CD4-positive, alpha-beta T cell treated with Interleukin-10 for 1 hour (primary cell): ENCODE results near the gene TGFBR3L.
"Not testable (repeated sequence)": the region's sequence is repeated elsewhere in the genome, so short reads cannot be mapped to it uniquely, and the experiment has no call there.

Experiments
- DNase-seq: peaks from one replicate; pipeline ENCODE4 v3.0.0-alpha.2; 2020

The TGFBR3L gene

GRCh38 chr19:7905268-7905667 lies 9.4 kb upstream of the TGFBR3L start:
- no peak for DNase-seq

GRCh38 chr19:7905859-7906258 lies 8.8 kb upstream of the TGFBR3L start:
- no peak for DNase-seq

GRCh38 chr19:7907122-7907521 lies 7.5 kb upstream of the TGFBR3L start:
- no peak for DNase-seq

GRCh38 chr19:7907544-7907943 lies 7.1 kb upstream of the TGFBR3L start:
- no peak for DNase-seq

- DNase-seq = no peak
Observed at GRCh38 chr19:7908078-7908699, 6.4 kb upstream of the TGFBR3L start.

- DNase-seq = no peak
Observed at GRCh38 chr19:7908742-7909461, 5.7 kb upstream of the TGFBR3L start.

- DNase-seq = no peak
Observed at GRCh38 chr19:7909471-7910067, 5.1 kb upstream of the TGFBR3L start.

- no peak for DNase-seq
Observed at GRCh38 chr19:7910321-7911161, 4.1 kb upstream of the TGFBR3L start.

GRCh38 chr19:7911508-7912143 lies 3.0 kb upstream of the TGFBR3L start:
- no peak for DNase-seq

- DNase-seq = no peak
Observed at GRCh38 chr19:7912144-7912696, 2.4 kb upstream of the TGFBR3L start.

- no peak for DNase-seq
Observed at GRCh38 chr19:7912697-7913564, 1.7 kb upstream of the TGFBR3L start.

GRCh38 chr19:7913652-7914051 lies 978 bp upstream of the TGFBR3L start:
- DNase-seq = no peak

- DNase-seq = no peak
Observed at GRCh38 chr19:7914099-7914498, 531 bp upstream of the TGFBR3L start.

GRCh38 chr19:7915250-7916102 lies 846 bp downstream of the TGFBR3L start:
- no peak for DNase-seq

- DNase-seq = peak; percentile 71
Observed at GRCh38 chr19:7916103-7916954, 1.7 kb downstream of the TGFBR3L start.

- DNase-seq = no peak
Observed at GRCh38 chr19:7916955-7917266, 2.3 kb downstream of the TGFBR3L start.

GRCh38 chr19:7917267-7918061 lies 2.8 kb downstream of the TGFBR3L start:
- DNase-seq = peak; percentile 65

GRCh38 chr19:7918062-7918614 lies 3.5 kb downstream of the TGFBR3L start:
- DNase-seq = not testable (repeated sequence)
